Thyroid gland (tissue), 4 donors: ENCODE measurements around the gene CFC1B.
"Not testable (repeated sequence)": the region's sequence is repeated elsewhere in the genome, so short reads cannot be mapped to it uniquely, and the experiment has no call there.

Experiments
- POLR2A ChIP-seq, 2 donors: fragments of 450-650 bp; IDR thresholded peaks; one replicate each; pipeline ENCODE4 v1.6.1; 2017; ENCODE audit warnings: antibody characterized with exemption in 2 of 2, mild to moderate bottlenecking in 2 of 2, moderate library complexity in 1 of 2
- TF ChIP-seq, protein P1 (sequence below), 6 experiments: fragments of 200-600 bp in 3 of 6; fragments of 450-650 bp in 3 of 6; sonication (generic) in 3 of 6; IDR thresholded peaks; one replicate each; pipeline ENCODE4 v1.5.1; 2016 to 2019; ENCODE audit warnings: antibody characterized with exemption in 6 of 6, mild to moderate bottlenecking in 2 of 6, inconsistent platforms in 1 of 6, moderate library complexity in 1 of 6

DNA sequence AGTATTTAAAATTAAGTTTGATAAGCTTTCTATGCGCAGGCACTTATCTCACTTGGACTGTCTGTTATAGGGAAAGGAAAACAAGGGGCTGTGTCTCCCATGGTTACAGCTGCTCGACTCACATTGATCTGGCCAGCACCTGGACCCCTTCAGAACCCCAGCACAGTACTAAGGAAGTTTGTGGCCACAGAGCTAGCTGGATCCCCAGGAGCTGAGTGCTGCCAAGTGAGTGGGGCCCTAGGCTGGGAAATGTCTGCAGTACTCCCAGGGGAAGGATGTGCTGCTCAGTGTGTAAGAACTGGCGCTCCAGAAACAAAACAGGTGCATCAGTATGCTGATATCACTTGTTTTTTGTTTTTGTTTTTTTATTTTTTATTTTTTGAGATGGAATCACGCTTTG, 9.2 kb downstream of the CFC1B start:
- TF ChIP-seq, protein P1, sequence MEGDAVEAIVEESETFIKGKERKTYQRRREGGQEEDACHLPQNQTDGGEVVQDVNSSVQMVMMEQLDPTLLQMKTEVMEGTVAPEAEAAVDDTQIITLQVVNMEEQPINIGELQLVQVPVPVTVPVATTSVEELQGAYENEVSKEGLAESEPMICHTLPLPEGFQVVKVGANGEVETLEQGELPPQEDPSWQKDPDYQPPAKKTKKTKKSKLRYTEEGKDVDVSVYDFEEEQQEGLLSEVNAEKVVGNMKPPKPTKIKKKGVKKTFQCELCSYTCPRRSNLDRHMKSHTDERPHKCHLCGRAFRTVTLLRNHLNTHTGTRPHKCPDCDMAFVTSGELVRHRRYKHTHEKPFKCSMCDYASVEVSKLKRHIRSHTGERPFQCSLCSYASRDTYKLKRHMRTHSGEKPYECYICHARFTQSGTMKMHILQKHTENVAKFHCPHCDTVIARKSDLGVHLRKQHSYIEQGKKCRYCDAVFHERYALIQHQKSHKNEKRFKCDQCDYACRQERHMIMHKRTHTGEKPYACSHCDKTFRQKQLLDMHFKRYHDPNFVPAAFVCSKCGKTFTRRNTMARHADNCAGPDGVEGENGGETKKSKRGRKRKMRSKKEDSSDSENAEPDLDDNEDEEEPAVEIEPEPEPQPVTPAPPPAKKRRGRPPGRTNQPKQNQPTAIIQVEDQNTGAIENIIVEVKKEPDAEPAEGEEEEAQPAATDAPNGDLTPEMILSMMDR (IDR thresholded peaks at IDR 0.05) = not testable (repeated sequence)
- TF ChIP-seq POLR2A (IDR thresholded peaks at IDR 0.05) = not testable (repeated sequence)
